SK-N-SH treated with all-trans-retinoic acid at 6 μM for 48 hours (cell line): ENCODE data around the gene VIT.

Experiments
- TOX ChIP-seq: fragments of 250-450 bp; sonication (Bioruptor Pico); IDR thresholded peaks from 2 replicates; pipeline ENCODE4 v1.8.0; 2021; ENCODE audit warnings: mild to moderate bottlenecking, moderate library complexity, borderline replicate concordance
- ZFP3 ChIP-seq: fragments of 250-450 bp; sonication (Bioruptor Pico); IDR thresholded peaks from 2 replicates; pipeline ENCODE4 v1.5.0; 2020; ENCODE audit warnings: mild to moderate bottlenecking, moderate library complexity

- TF ChIP-seq TOX (CRISPR knock-in tag) (no peak), ZFP3 (CRISPR knock-in tag) (no peak)
Observed at GRCh38 chr2:36733215-36733614, 36.7 kb downstream of the VIT start.
